WERI-Rb-1 (cell line): ENCODE measurements around the gene IFT25.
"Not testable (repeated sequence)": the region's sequence is repeated elsewhere in the genome, so short reads cannot be mapped to it uniquely, and the experiment has no call there.

Experiments used
- DNase-seq: peaks from one replicate; pipeline ENCODE4 v3.0.0-alpha.2; 2020
- H3K27ac ChIP-seq: fragments of 250-450 bp; sonication (Bioruptor Pico); 2 replicates; pipeline ENCODE4 v1.5.1; 2020; ENCODE audit warnings: mild to moderate bottlenecking, moderate library complexity
- H3K27me3 ChIP-seq: fragments of 250-450 bp; sonication (Bioruptor Pico); 2 replicates; pipeline ENCODE4 v1.5.1; 2021; ENCODE audit warnings: mild to moderate bottlenecking, low read depth, moderate library complexity; ENCODE audit not compliant: insufficient read depth, severe bottlenecking
- H3K36me3 ChIP-seq: fragments of 250-450 bp; sonication (Bioruptor Pico); 2 replicates; pipeline ENCODE4 v1.5.1; 2020; ENCODE audit warnings: mild to moderate bottlenecking, moderate library complexity
- H3K4me3 ChIP-seq: 2 replicates; pipeline ENCODE4 v1.5.1; 2011; ENCODE audit warnings: low read depth, mild to moderate bottlenecking, control low read depth, low read length
- H3K9me3 ChIP-seq: fragments of 250-450 bp; sonication (Bioruptor Pico); 2 replicates; pipeline ENCODE4 v1.5.1; 2021; ENCODE audit warnings: mild to moderate bottlenecking, moderate library complexity; ENCODE audit not compliant: severe bottlenecking
- TF ChIP-seq, protein P1 (sequence below): IDR thresholded peaks from 2 replicates; pipeline ENCODE4 v1.5.1; 2011; ENCODE audit warnings: low read depth, mild to moderate bottlenecking, control low read depth, inconsistent platforms, low read length

The IFT25 gene

DNA sequence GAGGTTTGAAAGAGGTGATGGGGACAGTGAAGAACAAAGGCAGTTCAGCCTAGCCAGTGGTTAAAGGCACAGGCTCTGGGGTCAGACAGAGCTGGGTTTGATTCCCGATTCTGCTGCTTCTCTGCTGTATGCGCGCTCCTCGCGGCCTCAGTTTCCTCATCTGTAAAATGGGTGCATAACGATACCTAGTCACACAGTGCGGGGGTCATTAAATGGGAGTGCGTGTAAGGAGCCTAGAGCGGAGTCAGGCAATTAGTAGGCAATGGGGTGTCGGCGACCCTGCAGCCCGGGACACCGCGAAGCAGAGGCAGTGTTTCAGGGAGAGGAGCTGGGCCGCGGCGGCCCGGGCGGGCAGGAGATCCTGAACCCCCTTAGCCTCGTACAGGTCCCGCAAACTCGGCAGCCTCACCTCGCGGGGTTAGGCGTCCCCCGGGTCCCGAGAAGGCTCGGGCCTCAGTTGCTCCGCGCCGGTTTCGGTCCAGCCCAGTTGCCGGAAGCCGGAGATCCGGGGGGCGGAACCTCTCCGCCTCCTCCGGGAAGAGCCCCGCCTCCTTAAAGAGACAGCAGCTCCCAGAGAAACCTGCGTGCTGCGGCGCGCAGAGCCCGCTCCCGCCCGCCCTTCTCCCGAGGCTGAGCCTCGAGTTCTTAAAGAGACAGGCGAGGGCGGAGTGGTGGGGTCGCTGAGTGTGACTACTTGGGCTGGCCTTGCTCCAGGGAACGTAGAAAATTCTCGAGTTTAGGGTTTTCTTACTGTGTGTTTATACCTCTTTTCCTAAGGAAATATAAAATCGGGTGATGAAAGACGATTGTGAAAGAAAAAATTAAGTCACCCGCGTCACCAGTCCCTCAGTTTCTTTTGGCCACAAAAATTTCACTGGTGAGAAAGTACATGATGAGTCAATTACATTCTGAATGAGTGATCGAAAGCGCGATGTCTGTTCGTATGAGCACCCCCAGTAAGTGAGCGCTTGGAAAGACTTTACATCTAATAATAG lies 55.9 kb downstream of the IFT25 start, which contains the start of gene YIPF1:
TSS of gene YIPF1 (minus strand) at position 494 of the 995 bp plus-strand sequence. CDS start 860 bp downstream, outside the sequence.
- peak within 1 kb of the TSS; percentile 60 for H3K4me3 ChIP-seq
- TF ChIP-seq, protein P1, sequence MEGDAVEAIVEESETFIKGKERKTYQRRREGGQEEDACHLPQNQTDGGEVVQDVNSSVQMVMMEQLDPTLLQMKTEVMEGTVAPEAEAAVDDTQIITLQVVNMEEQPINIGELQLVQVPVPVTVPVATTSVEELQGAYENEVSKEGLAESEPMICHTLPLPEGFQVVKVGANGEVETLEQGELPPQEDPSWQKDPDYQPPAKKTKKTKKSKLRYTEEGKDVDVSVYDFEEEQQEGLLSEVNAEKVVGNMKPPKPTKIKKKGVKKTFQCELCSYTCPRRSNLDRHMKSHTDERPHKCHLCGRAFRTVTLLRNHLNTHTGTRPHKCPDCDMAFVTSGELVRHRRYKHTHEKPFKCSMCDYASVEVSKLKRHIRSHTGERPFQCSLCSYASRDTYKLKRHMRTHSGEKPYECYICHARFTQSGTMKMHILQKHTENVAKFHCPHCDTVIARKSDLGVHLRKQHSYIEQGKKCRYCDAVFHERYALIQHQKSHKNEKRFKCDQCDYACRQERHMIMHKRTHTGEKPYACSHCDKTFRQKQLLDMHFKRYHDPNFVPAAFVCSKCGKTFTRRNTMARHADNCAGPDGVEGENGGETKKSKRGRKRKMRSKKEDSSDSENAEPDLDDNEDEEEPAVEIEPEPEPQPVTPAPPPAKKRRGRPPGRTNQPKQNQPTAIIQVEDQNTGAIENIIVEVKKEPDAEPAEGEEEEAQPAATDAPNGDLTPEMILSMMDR: no peak
- no peaks in the 10 kb centered on the region for H3K27me3 ChIP-seq
- peaks cover 2% of the 10 kb centered on the region; the same call in 1 of the 2 replicates for H3K36me3 ChIP-seq
- peak within 1 kb of the TSS; percentile 35 for H3K27ac ChIP-seq
- DNase-seq: peak; percentile 89
- no peaks in the 10 kb centered on the region for H3K9me3 ChIP-seq

DNA sequence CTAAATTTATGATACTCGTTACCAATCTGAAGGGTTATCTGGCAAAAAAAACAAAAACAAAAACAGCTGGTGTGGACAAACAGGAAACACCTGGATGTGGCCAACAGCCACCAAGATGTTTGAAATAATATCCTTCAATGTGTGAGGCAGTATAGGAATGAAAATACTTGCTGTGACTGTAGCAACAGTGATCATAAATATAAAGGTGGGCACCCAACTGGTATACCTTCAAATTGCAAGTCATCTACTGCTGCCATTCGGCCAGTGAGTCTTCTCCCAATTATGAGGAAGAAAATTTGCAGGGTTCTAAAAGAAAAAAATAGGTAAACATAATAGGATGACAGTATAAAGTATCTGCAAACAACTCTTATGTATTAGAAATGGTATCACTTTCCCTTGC lies 56.8 kb downstream of the IFT25 start:
- no peaks in the 10 kb centered on the region for H3K27me3 ChIP-seq
- H3K9me3 ChIP-seq: no peaks in the 10 kb centered on the region
- DNase-seq: no peak
- H3K4me3 ChIP-seq: no peak overlapping the region
- TF ChIP-seq, protein P1: no peak
- H3K36me3 ChIP-seq: peaks cover 2% of the 10 kb centered on the region; the same call in 1 of the 2 replicates
- H3K27ac ChIP-seq: no peak overlapping the region

DNA sequence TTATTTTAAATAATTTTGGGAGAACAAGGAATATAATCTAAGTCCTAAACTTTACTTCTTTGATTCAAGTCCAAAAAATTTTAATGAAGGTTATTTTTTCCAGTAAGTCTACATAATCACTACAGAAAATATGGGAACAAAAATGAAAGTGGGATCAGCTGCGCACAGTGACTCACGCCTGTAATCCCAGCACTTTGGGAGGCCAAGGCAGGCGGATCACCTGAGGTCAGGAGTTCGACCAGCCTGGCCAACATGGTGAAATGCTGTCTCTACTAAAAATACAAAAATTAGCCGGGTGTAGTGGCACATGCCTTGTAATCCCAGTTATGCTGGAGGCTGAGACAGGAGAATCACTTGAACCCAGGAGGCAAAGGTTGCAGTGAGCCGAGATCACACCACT lies 61.9 kb downstream of the IFT25 start:
- not testable (repeated sequence) for H3K4me3 ChIP-seq, H3K27ac ChIP-seq, H3K36me3 ChIP-seq, H3K27me3 ChIP-seq, H3K9me3 ChIP-seq, DNase-seq

DNA sequence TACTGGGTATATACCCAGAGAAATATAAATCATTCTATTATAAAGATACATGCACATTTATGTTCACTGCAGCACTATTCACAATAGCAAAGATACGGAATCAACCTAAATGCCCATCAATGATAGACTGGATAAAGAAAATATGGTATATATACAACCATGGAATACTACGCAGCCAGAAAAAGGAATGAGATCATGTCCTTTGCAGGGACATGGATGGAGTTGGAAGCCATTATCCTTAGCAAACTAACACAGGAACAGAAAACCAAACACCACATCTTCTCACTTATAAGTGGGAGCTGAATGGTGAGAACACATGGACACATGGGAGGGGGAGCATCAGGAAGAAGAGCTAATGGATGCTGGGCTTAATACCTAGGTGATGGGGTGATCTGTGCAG lies 63.6 kb downstream of the IFT25 start:
- H3K4me3 ChIP-seq, H3K9me3 ChIP-seq, DNase-seq, H3K36me3 ChIP-seq, H3K27me3 ChIP-seq, H3K27ac ChIP-seq: not testable (repeated sequence)

DNA sequence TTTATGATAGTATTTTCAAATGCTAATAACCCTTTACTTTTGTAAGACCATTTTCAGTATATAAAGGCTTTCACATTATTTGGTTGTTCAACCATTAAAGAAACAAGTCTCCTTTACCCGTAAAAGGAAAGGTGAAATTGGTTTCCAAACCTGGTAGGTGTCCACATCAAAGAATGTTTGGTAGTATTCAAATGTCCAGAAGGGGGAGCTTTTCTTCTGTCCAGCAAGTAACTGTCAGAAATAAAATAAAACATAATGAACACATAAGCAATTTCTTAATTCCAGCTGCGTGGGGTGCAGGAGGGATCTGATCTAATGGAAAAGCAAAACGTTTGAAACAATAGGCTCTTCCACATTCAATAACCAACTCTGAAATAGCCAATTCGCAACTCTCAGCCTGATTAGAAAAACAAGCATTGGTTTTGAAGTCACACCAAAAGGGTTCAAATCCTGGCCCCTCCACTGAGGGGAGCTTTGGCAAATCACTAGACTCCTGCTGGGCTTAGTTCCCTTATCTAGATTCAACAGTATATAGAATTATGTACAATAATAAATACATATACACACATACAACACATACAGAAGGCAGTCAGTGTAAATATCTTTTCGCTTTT lies 66.9 kb downstream of the IFT25 start:
- H3K9me3 ChIP-seq: peaks cover 2% of the 10 kb centered on the region
- TF ChIP-seq, protein P1: peak; percentile 43
- DNase-seq: no peak
- no peaks in the 10 kb centered on the region; the same call in 1 of the 2 replicates for H3K36me3 ChIP-seq
- H3K27ac ChIP-seq: no peak overlapping the region
- H3K27me3 ChIP-seq: no peaks in the 10 kb centered on the region
- H3K4me3 ChIP-seq: no peak overlapping the region

DNA sequence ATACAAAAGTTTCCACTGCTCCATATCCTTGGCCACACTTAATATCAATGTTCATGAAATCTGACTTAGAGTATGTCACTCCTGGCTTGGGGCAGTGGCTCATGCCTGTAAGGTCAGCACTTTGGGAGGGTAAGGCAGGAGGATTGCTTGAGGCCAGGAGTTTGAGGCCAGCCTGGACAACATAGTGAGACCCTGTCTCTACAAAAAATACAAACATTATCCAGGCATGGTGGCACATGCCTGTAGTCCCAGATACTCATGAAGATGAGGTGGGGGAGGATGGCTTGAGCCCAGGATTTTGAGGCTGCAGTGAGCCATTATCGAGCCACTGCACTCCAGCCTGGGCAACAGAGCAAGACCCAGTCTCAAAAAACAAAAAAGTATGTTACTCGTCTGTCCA lies 70.3 kb downstream of the IFT25 start:
- not testable (repeated sequence) for H3K27me3 ChIP-seq, DNase-seq, H3K9me3 ChIP-seq, H3K36me3 ChIP-seq, H3K27ac ChIP-seq, H3K4me3 ChIP-seq

DNA sequence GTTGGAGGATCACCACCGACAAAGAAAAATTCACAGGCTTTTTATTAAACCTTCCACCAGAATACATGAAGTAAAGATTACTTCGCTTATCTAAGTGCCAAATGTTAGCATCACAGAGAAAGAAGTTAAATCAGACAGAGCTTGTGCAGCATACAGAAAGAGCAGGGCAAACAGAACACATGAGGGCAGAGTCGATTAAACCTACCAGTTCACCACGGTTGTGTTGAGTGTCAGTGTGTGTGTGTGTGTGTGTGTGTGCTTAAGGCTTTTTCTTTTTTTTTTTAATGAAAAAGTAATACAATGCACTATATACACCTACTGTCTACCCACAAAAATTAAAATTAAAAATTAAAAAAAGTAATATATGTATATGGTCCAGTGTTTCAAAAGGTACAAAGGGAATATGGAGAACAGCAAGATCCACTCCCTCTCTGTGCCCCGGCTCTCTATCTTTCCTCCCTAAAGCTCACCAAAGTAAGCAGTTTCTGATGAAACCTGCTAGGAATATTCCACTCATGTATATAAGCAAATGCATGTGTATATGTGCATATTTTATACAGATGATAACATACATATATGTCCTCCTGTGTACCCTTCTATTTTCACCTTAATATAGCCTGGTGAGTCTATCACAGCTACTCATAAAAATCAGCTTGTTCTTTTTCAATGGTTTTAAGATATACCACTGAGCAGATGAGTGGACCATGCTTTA lies 73.6 kb downstream of the IFT25 start:
- Histone ChIP-seq H3K27ac (no peak overlapping the region), H3K9me3 (no peaks in the 10 kb centered on the region), H3K36me3 (peaks cover 3% of the 10 kb centered on the region), H3K27me3 (no peaks in the 10 kb centered on the region), H3K4me3 (no peak overlapping the region)
- no peak for DNase-seq
- TF ChIP-seq, protein P1: no peak
